ENCODE data around the gene LCOR. TPM values are rescaled to one million over a fixed set of nuclear protein-coding genes. Genes with fewer than 3 reads are reported as not detected.

The LCOR gene
- total RNA-seq, 4 donors from 2014 or later, result 13.0 to 36.8 (median 17.1) TPM

- Histone ChIP-seq H3K27ac (no peak overlapping the region), H3K27me3 (no peaks in the 10 kb centered on the region), H3K4me1 (no peaks in the 10 kb centered on the region), H3K36me3 (no peaks in the 10 kb centered on the region), H3K4me3 (no peak overlapping the region), H3K9me3 (no peaks in the 10 kb centered on the region)
- no peak for TF ChIP-seq EP300 (IDR thresholded peaks at IDR 0.05)
- 86% methylated on average over 12 of the region's 14 CpGs for WGBS
- no peak for DNase-seq (ENCODE audit: low spot score in 2 of 2)
These were observed 211.4 kb downstream of the LCOR start for GRCh38 chr10:97043563-97043855.

Other genes starting within 250 kb of the LCOR start
- 10 to 100 TPM; 52.6 to 65.3 (median 55.6) TPM for gene TM9SF3, start 245.3 kb upstream of the LCOR start, total RNA-seq
- 1 to 10 TPM; 2.2 to 5.6 (median 4.0) TPM for gene PIK3AP1, start 111.8 kb upstream of the LCOR start, total RNA-seq

Data from suprapubic skin (tissue), 4 donors.